Left colon (tissue), 2 donors: Measurements from ENCODE around the gene TYW1B. TPM values are rescaled to one million over a fixed set of nuclear protein-coding genes. Genes with fewer than 3 reads are reported as not detected.
"Not testable (repeated sequence)": the region's sequence is repeated elsewhere in the genome, so short reads cannot be mapped to it uniquely, and the experiment has no call there.

Source experiments
- ATAC-seq: fragments of 200-7000 bp; cut with Tn5 transposase; one replicate; pipeline ENCODE4 v1.9.1; 2020; ENCODE audit warnings: mild to moderate bottlenecking, moderate library complexity
- DNase-seq, 2 donors: peaks; one replicate each; pipeline ENCODE4 v3.0.0-alpha.2; 2020
- intact Hi-C, 2 donors: fragments of 100-400 bp; cut with DNase I in 1 of 2; cut with micrococcal nuclease in 1 of 2; formaldehyde crosslinking; loops; one replicate each; pipeline versions ENCODE4 v1.11.2 to v1.14.0; 2022; cut with DNase I, micrococcal nuclease
- total RNA-seq, 2 donors: library from RNA; stranded (reverse); fragmentation: NEBNext Ultra II Directional; extraction: Animal tissue kit (Norgen Biotek cat#: 25700); gene quantifications; one replicate each; pipeline ENCODE4 v1.2.1, GENCODE V29; 2021
- donor health status: DM: no; HTN: no; CAD: no.
- donor health status: DM: yes; HTN: yes; CAD: no.

Gene TYW1B
- total RNA-seq, 2 donors from 2014 or later: 2.2 to 3.6 TPM

DNA sequence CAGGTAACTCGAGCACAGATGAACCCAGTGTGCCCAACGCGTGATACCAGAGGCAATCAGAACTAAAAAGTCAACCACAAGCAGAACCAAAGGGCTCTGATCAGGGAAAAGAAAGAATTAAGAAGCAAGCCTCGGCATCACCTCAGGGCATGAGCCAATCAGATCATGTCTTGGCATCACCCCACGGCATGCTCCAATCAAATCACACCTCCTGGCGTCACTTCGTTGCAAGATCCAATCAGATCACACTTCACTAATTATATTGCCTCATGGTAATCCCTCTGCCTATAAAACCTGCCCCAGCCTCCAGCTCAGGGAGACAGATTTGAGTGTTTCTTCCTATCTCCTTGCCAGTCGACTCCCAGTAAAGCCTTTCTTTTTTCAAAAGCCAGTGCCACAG is 46.8 kb downstream of the TYW1B start:
- no peak for ATAC-seq
- intact Hi-C loops: no loop called here
- DNase-seq: no peak

GRCh38 chr7:72780289-72780894 is 47.6 kb downstream of the TYW1B start:
- ATAC-seq, intact Hi-C loops, DNase-seq: not testable (repeated sequence)

GRCh38 chr7:72777167-72777566 is 50.8 kb downstream of the TYW1B start:
- DNase-seq, ATAC-seq, intact Hi-C loops: not testable (repeated sequence)

DNA sequence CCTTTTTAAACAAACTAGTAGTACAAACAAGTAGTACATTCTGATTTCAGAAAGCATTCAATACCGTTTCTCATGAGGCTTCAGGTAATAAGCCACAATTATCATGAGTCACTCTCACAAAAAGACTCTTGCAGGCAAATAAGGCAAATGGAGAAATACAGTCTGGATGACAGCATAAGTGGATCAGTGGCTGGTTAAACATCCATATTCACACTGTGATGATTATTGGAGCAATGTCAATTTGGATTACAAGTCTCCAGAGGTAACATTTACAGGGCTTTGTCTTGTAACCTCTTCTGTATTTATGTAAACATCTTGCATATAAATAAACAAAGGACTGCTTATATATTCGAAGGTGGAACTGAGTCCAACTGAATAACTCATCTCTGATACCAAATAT is 55.4 kb downstream of the TYW1B start:
- ATAC-seq, intact Hi-C loops, DNase-seq: not testable (repeated sequence)

GRCh38 chr7:72766994-72767393 is 61.0 kb downstream of the TYW1B start:
- DNase-seq, intact Hi-C loops, ATAC-seq: not testable (repeated sequence)

DNA sequence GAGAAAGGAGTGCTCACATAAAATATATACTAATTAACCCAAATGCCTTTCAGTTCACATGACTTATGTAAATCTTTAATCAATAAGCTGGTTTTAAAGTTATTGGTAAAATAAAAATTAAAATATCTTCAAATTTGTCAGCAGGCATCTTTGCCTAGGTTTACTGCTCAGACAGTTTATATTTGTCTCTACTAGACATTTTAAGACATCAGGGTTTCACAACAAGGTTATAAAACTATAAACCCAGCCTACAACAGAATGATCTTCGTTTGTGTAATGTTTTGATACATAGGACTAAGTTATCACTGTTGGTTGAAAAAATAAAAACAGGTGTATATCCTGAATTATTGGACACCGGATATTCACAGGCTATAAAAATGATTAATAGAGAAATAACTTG is 67.4 kb downstream of the TYW1B start:
- intact Hi-C loops: no loop called here
- ATAC-seq (no peak), DNase-seq (no peak)

DNA sequence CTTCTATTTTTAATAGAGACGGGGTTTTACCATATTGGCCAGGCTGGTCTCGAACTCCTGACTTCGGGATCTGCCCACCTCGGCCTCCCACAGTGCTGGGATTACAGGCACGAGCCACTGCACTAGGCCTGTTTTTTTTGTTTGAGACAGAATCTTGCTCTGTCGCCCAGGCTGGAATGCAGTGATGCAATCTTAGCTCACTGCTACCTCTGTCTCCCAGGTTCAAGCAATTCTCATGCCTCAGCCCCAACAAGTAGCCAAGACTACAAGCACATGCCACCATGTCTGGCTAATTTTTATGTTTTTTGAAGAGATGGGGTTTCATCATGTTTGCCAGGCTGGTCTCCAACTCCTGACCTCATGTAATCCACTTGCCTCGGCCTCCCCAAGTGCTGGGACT is 73.7 kb downstream of the TYW1B start:
- ATAC-seq: no peak
- intact Hi-C loops: no loop called here
- DNase-seq: no peak

DNA sequence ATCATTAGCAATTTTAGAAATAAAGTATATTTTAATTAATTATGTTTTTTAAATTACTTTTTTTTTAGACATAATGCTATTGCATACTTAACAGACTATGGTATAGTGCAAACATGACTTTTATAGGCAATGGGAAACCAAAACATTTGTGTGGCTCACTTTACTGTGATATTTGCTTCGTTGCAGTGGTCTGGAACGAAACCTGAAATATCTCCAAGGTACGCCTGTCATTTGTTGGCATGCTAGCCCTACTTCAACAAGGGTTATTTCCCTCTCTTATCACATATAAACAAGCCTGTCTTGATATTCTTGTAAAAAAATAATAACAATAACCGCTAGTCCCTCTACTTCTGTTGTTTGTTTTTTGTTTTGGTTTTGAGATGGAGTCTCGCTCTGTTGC is 74.2 kb downstream of the TYW1B start:
- intact Hi-C loops: no loop called here
- DNase-seq (no peak), ATAC-seq (no peak)

- intact Hi-C loops, ATAC-seq, DNase-seq: not testable (repeated sequence)
Observed at GRCh38 chr7:72753229-72753628, 74.8 kb downstream of the TYW1B start.

DNA sequence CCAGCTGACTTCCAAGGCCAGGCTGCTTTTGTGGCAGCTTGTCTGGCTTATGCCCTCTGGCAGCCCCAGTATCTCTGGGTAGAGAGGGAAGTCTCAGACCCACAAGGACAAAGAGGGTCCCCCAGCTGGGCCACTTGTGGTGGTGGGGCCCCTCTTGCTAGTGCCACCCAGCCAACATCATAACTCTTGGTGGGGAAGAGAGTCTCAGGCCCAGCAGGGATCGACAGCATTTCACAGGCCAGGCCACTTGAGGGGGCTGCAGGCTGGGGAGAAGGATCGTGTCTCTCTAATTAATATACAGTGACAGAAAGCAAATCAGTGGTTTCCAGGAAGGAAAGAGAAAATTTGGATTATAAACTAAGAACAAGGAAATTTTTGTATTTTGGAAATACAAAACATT is 76.0 kb downstream of the TYW1B start:
- intact Hi-C loops: no loop called here
- no peak for DNase-seq
- no peak for ATAC-seq

DNA sequence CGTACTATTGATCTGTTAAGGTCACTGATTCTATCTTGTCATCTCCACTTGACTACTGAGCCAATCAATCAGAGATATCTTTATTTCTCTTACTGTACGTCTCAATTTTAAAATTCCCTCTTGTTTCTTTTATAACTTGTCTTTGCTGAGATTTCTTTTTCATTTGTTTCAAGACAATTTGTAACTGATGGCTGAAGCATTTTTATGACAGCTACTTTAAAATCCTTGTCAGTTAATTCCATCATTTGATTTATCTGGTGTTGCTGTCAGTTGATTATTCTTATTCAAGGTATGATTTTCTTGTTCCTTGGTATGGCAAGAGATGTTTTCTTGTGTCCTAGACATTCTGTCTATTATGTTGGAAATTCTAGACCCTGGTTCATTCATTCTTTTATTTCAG is 76.6 kb downstream of the TYW1B start:
- no peak for ATAC-seq

DNA sequence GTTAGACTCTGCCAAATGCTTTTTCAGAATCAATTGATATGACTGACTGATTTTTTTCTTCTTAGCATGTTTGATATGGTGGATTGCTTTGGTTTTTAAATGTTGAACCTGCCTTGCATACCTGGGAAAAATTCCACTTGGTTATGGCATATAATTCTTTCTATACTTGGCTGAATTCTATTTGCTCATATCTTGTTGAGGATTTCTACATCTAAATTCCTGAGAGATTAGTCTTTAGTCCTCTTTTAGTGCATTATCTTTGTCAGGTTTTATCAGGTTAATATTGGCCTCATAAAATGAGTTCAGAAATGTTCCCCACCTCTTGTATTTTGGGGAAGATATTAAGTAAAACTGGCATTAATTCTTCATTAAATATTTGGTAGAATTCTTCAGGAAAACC is 79.4 kb downstream of the TYW1B start:
- DNase-seq, ATAC-seq, intact Hi-C loops: not testable (repeated sequence)

More for the DNA sequence above, 76.6 kb downstream of the TYW1B start:
- no peak for DNase-seq
- intact Hi-C loops: no loop called here

- DNase-seq, ATAC-seq, intact Hi-C loops: not testable (repeated sequence)
Observed at GRCh38 chr7:72744244-72744926, 83.6 kb downstream of the TYW1B start.

GRCh38 chr7:72743801-72744200 is 84.2 kb downstream of the TYW1B start:
- intact Hi-C loops, DNase-seq, ATAC-seq: not testable (repeated sequence)

DNA sequence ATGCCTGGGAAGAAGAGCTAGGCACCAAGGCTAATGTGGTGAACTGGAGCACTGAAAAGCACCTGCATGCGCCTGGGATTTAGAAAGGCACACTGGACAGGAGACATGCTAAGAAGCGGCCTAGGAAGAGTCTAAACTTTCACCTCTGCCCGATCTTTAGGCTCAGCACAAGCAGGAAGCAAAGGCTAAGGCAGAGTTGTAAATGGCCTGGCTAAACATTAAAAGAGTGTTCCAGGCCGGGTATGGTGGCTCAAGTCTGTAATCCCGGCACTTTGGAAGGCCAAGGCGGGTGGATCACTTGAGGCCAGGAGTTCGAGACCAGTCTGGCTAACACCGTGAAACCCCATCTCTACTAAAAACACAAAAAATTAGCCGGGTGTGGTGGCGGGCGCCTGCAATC is 88.3 kb downstream of the TYW1B start:
- DNase-seq, intact Hi-C loops: not testable (repeated sequence)
- ATAC-seq: peak; percentile 83

GRCh38 chr7:72735855-72736254 is 92.1 kb downstream of the TYW1B start:
- DNase-seq, intact Hi-C loops, ATAC-seq: not testable (repeated sequence)

DNA sequence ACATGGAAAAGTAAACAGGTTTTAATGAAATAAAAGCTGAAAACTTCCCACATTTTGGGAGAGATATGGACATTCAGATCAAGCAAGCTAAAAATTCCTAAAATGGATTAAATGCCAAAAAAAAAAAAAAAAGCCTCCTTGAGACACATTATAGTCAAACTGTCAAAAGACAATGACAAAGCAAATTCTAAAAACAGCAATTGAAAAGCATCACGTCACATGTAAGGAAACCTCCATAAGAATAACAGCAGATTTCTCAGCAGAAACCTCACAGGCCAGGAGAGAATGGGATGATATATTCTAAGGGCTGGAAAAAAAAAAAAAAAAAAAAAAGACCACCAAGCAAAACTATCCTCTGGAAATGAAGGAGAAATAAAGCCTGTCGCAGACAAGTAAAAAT is 97.2 kb downstream of the TYW1B start:
- intact Hi-C loops, ATAC-seq, DNase-seq: not testable (repeated sequence)

DNA sequence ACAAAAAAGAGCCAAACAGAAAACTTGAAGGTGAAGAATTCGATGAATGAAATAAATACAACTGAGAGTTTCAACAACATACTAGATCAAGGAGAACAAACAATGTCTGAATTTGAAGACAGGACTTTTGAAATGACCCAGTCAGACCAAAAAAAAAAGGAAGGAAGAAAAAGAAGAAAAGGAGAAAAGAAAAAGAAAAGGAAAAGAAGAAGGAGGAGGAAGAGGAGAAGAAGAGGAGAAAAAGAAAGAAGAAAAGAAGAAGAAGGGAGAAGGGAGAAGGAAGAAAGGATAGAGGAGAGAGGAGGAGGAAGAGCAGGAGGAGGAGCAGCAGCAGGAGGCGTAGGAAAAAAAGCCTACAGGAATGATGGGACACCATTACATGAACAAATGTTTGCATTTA is 97.6 kb downstream of the TYW1B start:
- intact Hi-C loops, DNase-seq, ATAC-seq: not testable (repeated sequence)

- intact Hi-C loops: not testable (repeated sequence)
Observed at GRCh38 chr7:72729130-72729529, 98.9 kb downstream of the TYW1B start.

GRCh38 chr7:72722694-72723093 is 105.3 kb downstream of the TYW1B start:
- ATAC-seq (peak; percentile 100), DNase-seq (peak; percentile 53 to 65)
- intact Hi-C loops: not testable (repeated sequence)

More at GRCh38 chr7:72729130-72729529, 98.9 kb downstream of the TYW1B start:
- not testable (repeated sequence) for ATAC-seq, DNase-seq
